ENCODE results near the gene PPP2R2D. TPM values are rescaled to one million over a fixed set of nuclear protein-coding genes. Genes with fewer than 3 reads are reported as not detected.

Gene PPP2R2D
- total RNA-seq, 1 donor from 2014 or later, result 34.2 TPM

DNA sequence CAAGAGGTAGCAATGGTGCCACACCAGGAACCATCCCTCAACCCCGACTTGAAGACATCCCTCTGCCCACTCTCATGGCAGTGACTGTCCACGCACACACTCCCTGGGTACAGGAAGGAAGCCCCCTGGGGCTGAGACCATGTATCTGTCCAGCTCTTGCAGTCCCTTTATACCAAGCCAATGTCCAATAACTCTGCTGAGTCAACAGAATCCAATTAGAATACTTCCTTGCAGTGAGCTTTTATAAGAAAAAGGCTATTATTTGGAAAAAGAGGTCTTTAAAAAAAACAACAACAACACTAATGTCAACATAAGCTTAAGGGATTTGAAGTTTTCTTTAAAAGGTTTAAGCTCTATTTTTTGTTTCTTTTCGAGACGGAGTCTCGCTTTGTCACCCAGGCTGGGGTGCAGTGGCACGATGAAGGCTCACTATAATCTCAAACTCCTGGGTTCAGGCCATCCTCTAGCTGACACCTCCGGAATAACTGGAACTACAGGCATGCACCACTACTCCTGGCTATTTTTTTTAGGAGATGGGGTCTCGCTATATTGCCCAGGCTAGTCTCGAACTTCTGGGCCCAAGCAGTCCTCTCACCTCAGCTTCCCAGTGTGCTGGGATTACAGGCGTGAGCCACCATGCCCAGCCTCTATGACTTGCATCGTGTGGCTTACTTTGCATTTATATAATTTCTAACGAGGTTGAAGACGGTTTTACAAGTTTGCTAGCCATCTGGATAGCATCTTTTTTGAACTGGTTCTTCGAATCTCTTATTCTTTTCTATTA is 73.4 kb downstream of the PPP2R2D start:
- DNase-seq (ENCODE audit: low read depth) (no peak), FAIRE-seq (no peak)
- TF ChIP-seq CTCF (IDR thresholded peaks at IDR 0.05; ENCODE audit: insufficient read depth, low read length, severe bottlenecking), result no peak

GRCh38 chr10:131975003-131975402 is 74.2 kb downstream of the PPP2R2D start:
- FAIRE-seq (no peak), DNase-seq (ENCODE audit: low read depth) (no peak)
- Histone ChIP-seq H3K27me3 (ENCODE audit: control insufficient read depth, insufficient read depth, low read length) (no peaks in the 10 kb centered on the region), H3K4me3 (ENCODE audit: low read depth, low read length) (no peak overlapping the region), H3K36me3 (ENCODE audit: control insufficient read depth, insufficient read depth, low read length) (peaks cover 33% of the 10 kb centered on the region)
- TF ChIP-seq CTCF (IDR thresholded peaks at IDR 0.05; ENCODE audit: insufficient read depth, low read length, severe bottlenecking), result no peak

More for the DNA sequence above, 73.4 kb downstream of the PPP2R2D start:
- peaks cover 37% of the 10 kb centered on the region for H3K36me3 ChIP-seq (ENCODE audit: control insufficient read depth, insufficient read depth, low read length)
- H3K4me3 ChIP-seq (ENCODE audit: low read depth, low read length), result no peak overlapping the region
- no peaks in the 10 kb centered on the region for H3K27me3 ChIP-seq (ENCODE audit: control insufficient read depth, insufficient read depth, low read length)

DNA sequence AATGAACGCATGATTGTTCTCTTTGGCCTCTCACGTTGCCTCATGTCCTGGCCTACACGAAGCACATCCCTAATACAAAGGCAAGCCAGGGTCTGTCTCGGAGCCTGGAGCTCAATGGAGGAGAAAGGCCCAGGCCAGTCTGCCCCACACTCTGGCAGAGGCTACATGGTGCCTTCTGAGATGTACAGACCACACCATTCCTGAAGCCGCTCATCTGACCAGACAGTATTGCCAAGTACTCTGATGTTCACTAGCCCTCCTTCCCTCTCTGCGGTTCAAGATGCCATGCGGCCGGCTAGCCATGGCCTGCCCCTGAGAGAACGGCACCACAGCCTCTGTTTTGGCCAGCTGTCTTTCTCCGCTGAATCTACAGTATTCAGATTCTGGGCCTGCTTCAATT is 75.0 kb downstream of the PPP2R2D start:
- Histone ChIP-seq H3K36me3 (ENCODE audit: control insufficient read depth, insufficient read depth, low read length) (peaks cover 28% of the 10 kb centered on the region), H3K27me3 (ENCODE audit: control insufficient read depth, insufficient read depth, low read length) (no peaks in the 10 kb centered on the region), H3K4me3 (ENCODE audit: low read depth, low read length) (no peak overlapping the region)
- no peak for FAIRE-seq
- no peak for TF ChIP-seq CTCF (IDR thresholded peaks at IDR 0.05; ENCODE audit: insufficient read depth, low read length, severe bottlenecking)
- DNase-seq (ENCODE audit: low read depth), result no peak

GRCh38 chr10:131977323-131978096 is 76.7 kb downstream of the PPP2R2D start:
- Histone ChIP-seq H3K36me3 (ENCODE audit: control insufficient read depth, insufficient read depth, low read length) (peaks cover 21% of the 10 kb centered on the region), H3K4me3 (ENCODE audit: low read depth, low read length) (no peak overlapping the region), H3K27me3 (ENCODE audit: control insufficient read depth, insufficient read depth, low read length) (no peaks in the 10 kb centered on the region)
- FAIRE-seq (no peak), DNase-seq (ENCODE audit: low read depth) (no peak)
- TF ChIP-seq CTCF (IDR thresholded peaks at IDR 0.05; ENCODE audit: insufficient read depth, low read length, severe bottlenecking), result no peak

- peaks cover 14% of the 10 kb centered on the region for H3K36me3 ChIP-seq (ENCODE audit: control insufficient read depth, insufficient read depth, low read length)
- DNase-seq (ENCODE audit: low read depth), result no peak
- TF ChIP-seq CTCF (IDR thresholded peaks at IDR 0.05; ENCODE audit: insufficient read depth, low read length, severe bottlenecking), result no peak
- no peak overlapping the region for H3K4me3 ChIP-seq (ENCODE audit: low read depth, low read length)
- FAIRE-seq, result no peak
- H3K27me3 ChIP-seq (ENCODE audit: control insufficient read depth, insufficient read depth, low read length), result no peaks in the 10 kb centered on the region
Measured at GRCh38 chr10:131978366-131978765, 77.6 kb downstream of the PPP2R2D start.

Data from bronchial epithelial cell (primary cell).